AG10803 (cell line): ENCODE data around the gene TNPO1.
A peak's percentile ranks its signal among the peaks of the same experiment; 100 is the strongest.

Source experiments
- DNase-seq: peaks from one replicate; pipeline ENCODE4 v3.0.0; 2010; ENCODE audit warnings: low read depth
- H3K4me3 ChIP-seq: 2 replicates; pipeline ENCODE4 v1.5.1; 2011; ENCODE audit warnings: mild to moderate bottlenecking, low read length, control low read depth
- CTCF ChIP-seq: conservative IDR thresholded peaks from 2 replicates; pipeline ENCODE4 v1.5.1; 2011; ENCODE audit warnings: mild to moderate bottlenecking, low read length, control low read depth, inconsistent platforms

The TNPO1 gene

GRCh38 chr5:72816284-72817075 is at the start of gene TNPO1:
TNPO1 (plus strand) TSS chr5:72816661; CDS start chr5:72816738, 77 bp downstream.
- TF ChIP-seq CTCF = no peak
- peak within 1 kb of the TSS; percentile 82 for H3K4me3 ChIP-seq
- DNase-seq = peak; percentile 93

- no peak overlapping the region for H3K4me3 ChIP-seq
- no peak for DNase-seq
- TF ChIP-seq CTCF = no peak; the same call in 1 of the 2 replicates
These were observed 49.0 kb upstream of the TNPO1 start for GRCh38 chr5:72767289-72768010.

GRCh38 chr5:72770266-72770665 is 46.2 kb upstream of the TNPO1 start:
- TF ChIP-seq CTCF = no peak
- DNase-seq = no peak
- no peak overlapping the region for H3K4me3 ChIP-seq

- no peak overlapping the region for H3K4me3 ChIP-seq
- no peak for DNase-seq
- TF ChIP-seq CTCF = no peak
These were observed 39.8 kb upstream of the TNPO1 start for GRCh38 chr5:72776684-72777083.

GRCh38 chr5:72779520-72779919 is 36.9 kb upstream of the TNPO1 start:
- no peak for DNase-seq
- TF ChIP-seq CTCF = no peak

GRCh38 chr5:72783354-72783753 is 33.1 kb upstream of the TNPO1 start:
- TF ChIP-seq CTCF = no peak
- no peak for DNase-seq
- no peak overlapping the region for H3K4me3 ChIP-seq

More at GRCh38 chr5:72779520-72779919, 36.9 kb upstream of the TNPO1 start:
- H3K4me3 ChIP-seq = no peak overlapping the region

GRCh38 chr5:72784129-72784528 is 32.3 kb upstream of the TNPO1 start:
- no peak overlapping the region for H3K4me3 ChIP-seq

More at GRCh38 chr5:72784129-72784528, 32.3 kb upstream of the TNPO1 start:
- DNase-seq = no peak
- no peak for TF ChIP-seq CTCF
